KMS-11 (cell line): ENCODE results near the gene SDK1.
A peak's percentile ranks its signal among the peaks of the same experiment; 100 is the strongest.

Experiments
- H2AFZ ChIP-seq: fragments of 200-600 bp; sonication (generic); 2 replicates; pipeline ENCODE4 v1.6.1; 2016; ENCODE audit warnings: antibody characterized with exemption, mixed run types, low read depth
- H3K27ac ChIP-seq: fragments of 200-600 bp; sonication (generic); 2 replicates; pipeline ENCODE4 v1.6.1; 2016; ENCODE audit warnings: mild to moderate bottlenecking, mixed run types
- H3K27me3 ChIP-seq: fragments of 200-600 bp; sonication (generic); 2 replicates; pipeline ENCODE4 v1.6.1; 2017; ENCODE audit warnings: mild to moderate bottlenecking, low read depth, mixed run types, moderate library complexity; ENCODE audit not compliant: insufficient read depth
- H3K36me3 ChIP-seq: fragments of 200-600 bp; sonication (generic); 2 replicates; pipeline ENCODE4 v1.6.1; 2017; ENCODE audit warnings: mild to moderate bottlenecking, mixed run types; ENCODE audit not compliant: insufficient read depth
- H3K4me1 ChIP-seq: fragments of 200-600 bp; sonication (generic); 2 replicates; pipeline ENCODE4 v1.6.1; 2016; ENCODE audit warnings: mild to moderate bottlenecking, low read depth, mixed run types; ENCODE audit not compliant: poor library complexity, severe bottlenecking
- H3K4me2 ChIP-seq: fragments of 200-600 bp; sonication (generic); 2 replicates; pipeline ENCODE4 v1.7.0; 2016; ENCODE audit warnings: mild to moderate bottlenecking, mixed run types
- H3K4me3 ChIP-seq: fragments of 200-600 bp; sonication (generic); IDR thresholded peaks from 2 replicates; pipeline ENCODE4 v1.6.1; 2017; ENCODE audit warnings: low read depth, low read length, mixed read lengths; ENCODE audit not compliant: insufficient read depth
- H3K79me2 ChIP-seq: fragments of 200-600 bp; sonication (generic); 2 replicates; pipeline ENCODE4 v1.6.1; 2016; ENCODE audit warnings: low read depth, mixed run types; ENCODE audit not compliant: insufficient read depth
- H3K9ac ChIP-seq: fragments of 200-600 bp; sonication (generic); 2 replicates; pipeline ENCODE4 v1.6.1; 2016; ENCODE audit warnings: mild to moderate bottlenecking, mixed run types
- H4K20me1 ChIP-seq: fragments of 200-600 bp; sonication (generic); 2 replicates; pipeline ENCODE4 v1.6.1; 2016; ENCODE audit warnings: mild to moderate bottlenecking, mixed run types; ENCODE audit not compliant: insufficient read depth
- CTCF ChIP-seq: fragments of 200-600 bp; sonication (generic); conservative IDR thresholded peaks from 2 replicates; pipeline ENCODE4 v1.6.1; 2017; ENCODE audit warnings: low read depth, mild to moderate bottlenecking, antibody characterized with exemption, low read length, moderate library complexity, mixed read lengths

The SDK1 gene

GRCh38 chr7:3482147-3482921 lies 181.3 kb downstream of the SDK1 start:
- no peaks in the 10 kb centered on the region; the same call in 1 of the 2 replicates for H3K36me3 ChIP-seq
- H3K4me2 ChIP-seq = no peak overlapping the region
- no peaks in the 10 kb centered on the region for H4K20me1 ChIP-seq
- H3K79me2 ChIP-seq = no peaks in the 10 kb centered on the region
- H3K9ac ChIP-seq = no peak overlapping the region
- H3K4me1 ChIP-seq = no peaks in the 10 kb centered on the region
- no peak overlapping the region for H3K4me3 ChIP-seq
- no peak overlapping the region for H2AFZ ChIP-seq
- no peak overlapping the region for H3K27ac ChIP-seq
- 0 out of 2 replicates have a peak, but pooled peaks have one; percentile 29 for TF ChIP-seq CTCF
- H3K27me3 ChIP-seq = no peaks in the 10 kb centered on the region

- no peaks in the 10 kb centered on the region for H3K4me1 ChIP-seq
- H3K27me3 ChIP-seq = no peaks in the 10 kb centered on the region
- H3K4me2 ChIP-seq = no peak overlapping the region
- no peaks in the 10 kb centered on the region for H3K36me3 ChIP-seq
- H3K4me3 ChIP-seq = no peak overlapping the region
- H3K27ac ChIP-seq = no peak overlapping the region
- H3K79me2 ChIP-seq = no peaks in the 10 kb centered on the region
- no peaks in the 10 kb centered on the region for H4K20me1 ChIP-seq
- no peak overlapping the region for H2AFZ ChIP-seq
- TF ChIP-seq CTCF = no peak
- no peak overlapping the region for H3K9ac ChIP-seq
These were observed 185.8 kb downstream of the SDK1 start for GRCh38 chr7:3486841-3487240.

GRCh38 chr7:3488829-3489228 lies 187.8 kb downstream of the SDK1 start:
- no peak overlapping the region for H2AFZ ChIP-seq
- no peaks in the 10 kb centered on the region for H3K79me2 ChIP-seq
- no peak overlapping the region for H3K4me2 ChIP-seq
- H3K4me1 ChIP-seq = peaks cover 8% of the 10 kb centered on the region
- H3K9ac ChIP-seq = no peak overlapping the region
- no peak overlapping the region for H3K4me3 ChIP-seq
- no peaks in the 10 kb centered on the region for H3K27me3 ChIP-seq
- H4K20me1 ChIP-seq = no peaks in the 10 kb centered on the region
- H3K27ac ChIP-seq = no peak overlapping the region
- TF ChIP-seq CTCF = no peak
- no peaks in the 10 kb centered on the region for H3K36me3 ChIP-seq

- Histone ChIP-seq H3K4me3 (no peak overlapping the region), H3K4me2 (no peak overlapping the region), H3K27ac (no peak overlapping the region), H3K79me2 (no peaks in the 10 kb centered on the region), H3K4me1 (peaks cover 8% of the 10 kb centered on the region), H3K9ac (no peak overlapping the region), H2AFZ (no peak overlapping the region), H3K36me3 (no peaks in the 10 kb centered on the region), H3K27me3 (no peaks in the 10 kb centered on the region), H4K20me1 (no peaks in the 10 kb centered on the region)
- no peak for TF ChIP-seq CTCF
These were observed 192.4 kb downstream of the SDK1 start for GRCh38 chr7:3493499-3493898.
